ENCODE results near the gene DTWD2.

GRCh38 chr5:118967059-118967508 lies 21.3 kb downstream of the DTWD2 start:
- TF ChIP-seq CTCF (conservative IDR thresholded peaks at IDR 0.05) (no peak), ZFX (IDR thresholded peaks at IDR 0.05) (no peak)
